HUDEP-2 (cell line): ENCODE data around the gene NMT2.

Source experiments
- DNase-seq, 76 experiments: peaks; one replicate each; lab custom pipeline; 2025; ENCODE audit not compliant: unreplicated experiment in 76 of 76; lab: John Stamatoyannopoulos, UW

Gene NMT2

DNA sequence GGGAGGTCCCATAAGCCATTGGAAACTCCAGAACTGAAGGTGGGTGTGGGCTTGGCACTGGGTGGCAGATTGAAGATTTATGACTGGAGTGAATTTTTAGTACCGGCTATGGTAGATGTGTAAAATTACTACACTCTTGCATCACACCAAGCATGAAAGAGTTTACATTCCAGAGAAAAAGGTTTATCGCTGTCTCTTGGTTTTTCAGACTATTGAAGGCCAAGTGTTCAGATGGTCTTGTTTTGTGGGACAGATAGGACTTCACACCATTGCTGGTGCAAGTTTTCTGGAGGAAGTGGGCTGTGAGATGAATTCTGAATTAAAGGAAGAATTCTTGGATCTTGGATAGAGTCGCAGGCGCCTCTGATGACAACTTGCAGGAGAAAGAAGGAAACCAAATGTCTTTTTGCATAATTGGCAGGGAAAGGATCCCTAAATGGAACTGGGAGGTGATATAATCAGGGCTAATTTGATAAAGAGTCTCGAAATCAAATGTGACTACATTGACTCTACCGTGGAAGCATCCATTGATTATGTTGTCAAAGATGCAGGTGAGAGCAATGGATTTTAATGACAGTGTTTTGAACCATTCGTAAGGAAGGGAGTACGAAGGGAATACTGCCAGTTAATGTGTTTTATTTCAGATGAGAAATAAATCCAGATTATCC lies 14.2 kb upstream of the NMT2 start:
- no peak for DNase-seq

DNA sequence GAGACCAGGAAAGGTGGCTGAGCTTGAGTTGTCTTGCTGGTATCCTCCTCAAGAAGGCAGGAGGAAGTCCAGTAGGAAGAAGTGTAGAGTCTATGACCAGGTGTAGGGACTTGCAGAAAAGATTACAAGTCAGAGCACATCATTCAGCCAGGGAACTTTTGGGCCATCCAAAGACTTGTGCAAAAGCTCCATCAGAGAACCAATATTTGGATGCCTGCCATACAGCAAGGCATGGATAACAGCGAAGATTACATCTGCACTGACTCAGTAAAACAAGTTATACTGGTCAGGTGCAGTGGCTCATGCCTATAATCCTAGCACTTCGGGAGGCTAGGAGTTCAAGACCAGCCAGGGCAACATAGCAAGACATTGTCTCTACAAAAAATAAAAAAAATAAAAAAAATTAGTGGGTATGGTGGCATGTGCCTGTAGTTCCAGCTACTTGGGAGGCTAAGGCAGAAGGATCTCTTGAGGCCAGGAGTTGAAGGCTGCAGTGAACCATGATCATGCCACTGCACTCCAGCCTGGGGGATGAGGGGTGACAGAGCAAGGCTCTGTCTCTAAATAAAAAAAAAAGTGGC lies 13.2 kb upstream of the NMT2 start:
- no peak for DNase-seq

DNA sequence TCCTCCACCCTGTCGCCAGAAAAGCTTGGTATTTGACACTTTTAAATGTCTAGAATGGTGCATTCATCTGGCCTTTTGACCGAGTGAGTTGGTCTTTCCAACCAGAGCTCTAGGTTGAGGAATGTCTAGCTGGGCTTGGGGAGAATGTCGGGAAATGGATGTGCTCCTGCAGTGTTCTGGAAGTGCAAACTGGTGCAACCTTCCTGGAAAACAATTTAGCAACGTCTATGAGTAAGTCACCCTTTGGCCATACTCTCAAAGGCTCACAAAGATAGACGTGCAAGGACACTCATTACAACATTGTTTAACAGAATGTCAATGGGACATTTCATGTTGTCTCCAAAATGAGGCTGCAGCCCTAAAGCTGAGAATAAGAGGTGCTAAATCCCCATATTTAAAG lies 12.2 kb upstream of the NMT2 start:
- DNase-seq: no peak

DNA sequence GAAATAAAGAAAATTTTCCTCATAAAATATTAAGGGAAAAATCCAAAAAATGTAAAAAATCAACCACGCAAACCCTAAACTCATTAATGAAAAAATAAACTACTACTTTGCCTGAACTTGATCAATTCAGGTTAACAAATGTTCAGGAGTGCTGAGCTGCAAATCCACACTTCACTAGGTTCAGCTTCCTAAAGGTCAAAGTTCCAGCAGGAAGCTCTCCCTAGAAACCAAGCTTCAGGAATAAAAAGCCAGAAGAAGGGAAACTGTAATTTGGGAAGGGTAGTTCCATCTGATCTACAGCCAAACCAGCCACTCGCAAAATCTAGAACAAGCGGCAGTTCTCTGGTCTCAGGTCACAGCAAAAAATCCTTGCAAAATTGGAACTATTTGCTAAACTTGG lies 7.8 kb upstream of the NMT2 start:
- no peak for DNase-seq

DNA sequence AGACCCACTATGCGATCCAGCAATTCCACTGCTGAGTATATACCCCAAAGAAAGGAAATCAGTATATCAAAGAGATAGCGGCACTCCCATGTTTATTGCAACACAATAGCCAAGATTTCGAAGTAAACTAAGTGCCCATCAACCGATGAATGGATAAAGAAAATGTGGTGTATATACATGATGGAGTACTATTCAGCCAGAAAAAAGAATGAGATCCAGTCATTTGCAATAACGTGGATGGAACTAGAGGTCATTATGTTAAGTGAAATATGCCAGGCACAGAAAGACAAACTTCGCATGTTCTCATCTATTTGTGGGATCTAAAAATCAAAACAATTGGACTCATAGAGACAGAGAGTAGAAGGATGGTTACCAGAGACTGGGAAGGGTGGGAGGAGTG lies 7.1 kb upstream of the NMT2 start:
- DNase-seq: no peak

GRCh38 chr10:15172306-15172840 lies 3.9 kb upstream of the NMT2 start:
- DNase-seq: no peak

GRCh38 chr10:15169555-15170401 lies 1.3 kb upstream of the NMT2 start:
- DNase-seq: no peak

GRCh38 chr10:15168786-15169554 lies 477 bp upstream of the NMT2 start:
- peak in 73 of 76 experiments; percentile 12 to 97 (median 88) for DNase-seq

GRCh38 chr10:15167411-15168290 lies 842 bp downstream of the NMT2 start:
- peak in 18 of 76 experiments; percentile 3 to 37 (median 18) for DNase-seq

- no peak for DNase-seq
Measured at GRCh38 chr10:15166325-15166724, 2.2 kb downstream of the NMT2 start.

GRCh38 chr10:15163253-15163828 lies 5.2 kb downstream of the NMT2 start:
- no peak for DNase-seq

DNA sequence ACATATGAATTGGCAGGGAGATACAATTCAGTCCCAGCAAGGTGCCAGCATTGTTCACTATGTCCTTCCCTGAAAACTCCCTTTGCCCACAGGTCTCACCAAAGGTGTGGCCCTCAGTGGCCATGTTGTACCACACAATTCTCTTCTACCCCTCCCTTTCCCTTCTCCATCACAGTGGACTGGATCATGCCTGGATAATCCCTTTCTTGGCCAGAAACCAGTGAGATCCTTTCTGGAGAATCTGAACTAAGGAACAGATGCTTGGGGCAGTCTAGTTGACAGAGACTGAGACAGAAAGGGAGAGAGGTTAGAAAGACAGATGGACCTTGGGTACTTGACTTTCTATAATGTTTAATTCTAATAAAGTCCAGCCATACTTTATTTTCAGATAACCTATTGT lies 9.5 kb downstream of the NMT2 start:
- no peak for DNase-seq

DNA sequence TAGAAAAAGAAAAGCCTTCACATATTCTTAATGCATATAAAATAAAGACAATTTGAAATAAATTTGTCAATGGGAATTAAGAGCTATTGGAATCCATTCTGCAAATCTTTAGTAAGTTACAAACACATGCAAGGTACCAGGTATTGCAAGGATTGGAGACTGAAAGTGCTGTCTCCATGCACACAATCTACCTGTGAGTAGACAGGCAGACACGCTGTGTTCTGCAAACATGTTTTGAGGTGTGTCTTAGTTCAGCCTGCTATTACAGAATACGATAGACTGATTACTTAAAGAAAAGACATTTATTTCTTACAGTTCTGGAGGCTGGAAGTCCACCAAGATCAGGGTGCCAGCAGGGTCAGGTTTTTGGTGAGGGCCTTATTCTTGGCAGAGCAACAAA lies 10.0 kb downstream of the NMT2 start:
- no peak for DNase-seq

DNA sequence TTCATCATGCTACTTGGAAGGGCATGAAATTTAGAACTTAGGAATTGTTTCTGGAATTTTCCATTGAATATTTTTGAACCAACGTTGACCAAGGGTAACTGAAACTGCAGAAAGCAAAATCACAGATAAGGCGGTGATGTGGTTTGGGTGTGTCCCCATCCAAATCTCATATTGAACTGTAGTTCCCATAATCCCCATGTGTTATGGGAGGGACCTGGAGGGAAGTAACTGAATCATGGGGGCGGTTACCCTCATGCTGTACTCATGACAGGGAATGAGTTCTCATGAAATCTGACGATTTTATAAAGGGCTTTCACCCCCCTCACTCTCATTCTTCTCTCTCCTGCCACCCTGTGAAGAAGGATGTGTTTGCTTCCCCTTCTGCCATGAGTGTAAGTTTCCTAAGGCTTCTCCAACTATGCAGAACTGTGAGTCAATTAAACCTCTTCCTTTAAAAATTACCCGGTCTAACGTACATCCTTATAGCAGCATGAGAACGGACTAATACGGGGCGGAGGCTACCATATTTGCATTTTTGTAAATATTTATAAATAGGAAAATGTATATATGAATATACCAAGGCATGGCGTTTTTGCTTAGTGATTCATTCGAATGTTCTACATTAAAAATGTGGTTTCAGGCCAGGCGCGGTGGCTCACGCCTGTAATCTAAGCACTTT lies 12.4 kb downstream of the NMT2 start:
- peak in 4 of 76 experiments; percentile 5 to 20 (median 12) for DNase-seq

- no peak for DNase-seq
Measured at GRCh38 chr10:15152556-15152955, 15.9 kb downstream of the NMT2 start.

- no peak for DNase-seq
Measured at GRCh38 chr10:15150563-15150962, 17.9 kb downstream of the NMT2 start.

DNA sequence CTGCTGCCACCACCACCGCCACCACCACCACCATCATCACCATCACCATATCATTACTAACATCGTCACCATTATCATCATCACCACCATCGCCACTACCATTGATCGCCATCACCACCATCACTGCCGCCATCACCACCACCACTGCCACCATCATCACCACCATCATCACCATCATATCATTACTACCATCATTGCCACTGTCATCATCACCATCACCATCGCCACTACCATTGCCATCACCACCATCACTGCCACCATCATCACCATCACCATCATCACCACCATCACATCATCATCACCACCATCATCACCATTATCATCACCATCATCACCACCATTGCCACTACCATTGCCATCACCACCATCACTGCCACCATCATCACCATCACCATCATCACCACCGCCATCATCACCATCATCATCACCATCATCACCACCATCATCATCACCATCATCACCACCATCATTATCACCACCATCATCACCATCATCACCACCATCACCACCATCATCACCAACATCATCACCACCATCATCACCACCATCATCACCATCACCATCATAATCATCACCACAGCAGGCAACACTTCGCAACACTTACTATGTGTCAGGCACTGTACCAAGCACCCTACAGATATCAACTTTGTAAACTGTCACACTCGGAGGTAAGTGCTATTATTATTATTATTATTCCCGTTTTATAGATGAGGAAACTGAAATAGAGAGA lies 19.3 kb downstream of the NMT2 start:
- DNase-seq: no peak
